ENCODE measurements around the gene PPP1CC.
"Not testable (repeated sequence)": the region's sequence is repeated elsewhere in the genome, so short reads cannot be mapped to it uniquely, and the experiment has no call there.

PPP1CC gene

GRCh38 chr12:110728628-110729027 lies 14.1 kb downstream of the PPP1CC start:
- Histone ChIP-seq H3K36me3 (ENCODE audit: control insufficient read depth, insufficient read depth, low read length) (peaks cover 58% of the 10 kb centered on the region), H3K9me3 (ENCODE audit: control insufficient read depth, low read length) (no peaks in the 10 kb centered on the region), H3K4me1 (ENCODE audit: control insufficient read depth, insufficient read depth, low read length) (no peaks in the 10 kb centered on the region), H3K27ac (ENCODE audit: insufficient read depth, low read depth, low read length, poor library complexity, severe bottlenecking) (no peak overlapping the region), H3K27me3 (ENCODE audit: control insufficient read depth, insufficient read depth, low read length, poor library complexity, severe bottlenecking) (no peaks in the 10 kb centered on the region), H3K4me3 (ENCODE audit: insufficient read depth, low read depth, low read length) (no peak overlapping the region)
- 90 to 100% methylated on average over 1 of the region's 1 CpG for WGBS, 2 experiments

GRCh38 chr12:110726708-110727369 lies 15.9 kb downstream of the PPP1CC start:
- Histone ChIP-seq H3K9me3 (ENCODE audit: control insufficient read depth, low read length) (no peaks in the 10 kb centered on the region), H3K4me1 (ENCODE audit: control insufficient read depth, insufficient read depth, low read length) (no peaks in the 10 kb centered on the region), H3K27ac (ENCODE audit: insufficient read depth, low read depth, low read length, poor library complexity, severe bottlenecking) (no peak overlapping the region), H3K4me3 (ENCODE audit: insufficient read depth, low read depth, low read length) (no peak overlapping the region), H3K27me3 (ENCODE audit: control insufficient read depth, insufficient read depth, low read length, poor library complexity, severe bottlenecking) (no peaks in the 10 kb centered on the region), H3K36me3 (ENCODE audit: control insufficient read depth, insufficient read depth, low read length) (peaks cover 68% of the 10 kb centered on the region)
- WGBS, 2 experiments, result 88 to 90% methylated on average over 9 of the region's 9 CpGs

DNA sequence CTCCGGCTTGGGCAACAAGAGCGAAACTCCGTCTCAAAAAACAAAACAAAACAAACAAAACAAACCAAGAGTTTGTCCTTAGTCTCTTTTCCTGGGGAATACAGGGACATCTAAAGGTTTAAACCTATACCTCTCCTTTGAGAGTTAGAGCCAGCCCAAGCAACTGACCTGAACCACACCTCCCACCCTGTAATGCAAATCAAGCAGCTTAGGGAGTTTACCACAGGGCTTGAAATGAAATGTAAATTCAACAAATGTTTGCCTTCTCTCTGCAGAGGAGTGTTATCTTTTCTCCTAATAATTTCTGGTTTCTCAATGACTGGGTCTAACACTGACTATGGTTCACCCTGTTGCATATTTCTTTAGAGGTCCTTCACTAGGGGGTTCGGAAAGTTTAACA lies 16.7 kb downstream of the PPP1CC start:
- Histone ChIP-seq H3K4me1 (ENCODE audit: control insufficient read depth, insufficient read depth, low read length) (no peaks in the 10 kb centered on the region), H3K36me3 (ENCODE audit: control insufficient read depth, insufficient read depth, low read length) (peaks cover 65% of the 10 kb centered on the region), H3K4me3 (ENCODE audit: insufficient read depth, low read depth, low read length) (no peak overlapping the region), H3K9me3 (ENCODE audit: control insufficient read depth, low read length) (no peaks in the 10 kb centered on the region), H3K27me3 (ENCODE audit: control insufficient read depth, insufficient read depth, low read length, poor library complexity, severe bottlenecking) (no peaks in the 10 kb centered on the region), H3K27ac (ENCODE audit: insufficient read depth, low read depth, low read length, poor library complexity, severe bottlenecking) (no peak overlapping the region)
- 92 to 98% methylated on average over 4 of the region's 4 CpGs for WGBS, 2 experiments

DNA sequence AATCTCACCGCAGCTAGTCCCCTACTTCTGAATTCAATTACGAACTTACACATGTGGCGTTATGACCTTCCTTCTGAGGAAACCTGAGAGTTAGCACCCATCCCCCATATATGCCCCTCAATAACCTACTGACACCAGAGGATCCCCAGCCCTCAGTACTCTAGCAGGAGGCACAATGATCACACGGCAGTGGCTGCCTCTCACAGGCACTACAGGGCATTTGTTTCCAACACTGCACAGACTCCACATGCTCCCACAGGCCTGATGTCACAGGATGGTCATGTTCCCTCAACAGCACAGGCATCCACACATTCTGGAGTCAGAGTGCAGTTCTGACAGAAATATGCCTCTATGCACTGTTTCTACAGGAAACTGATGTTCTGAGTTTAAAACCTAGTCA lies 17.4 kb downstream of the PPP1CC start:
- 95 to 96% methylated on average over 4 of the region's 4 CpGs for WGBS, 2 experiments
- H3K9me3 ChIP-seq (ENCODE audit: control insufficient read depth, low read length), result no peaks in the 10 kb centered on the region
- no peaks in the 10 kb centered on the region for H3K27me3 ChIP-seq (ENCODE audit: control insufficient read depth, insufficient read depth, low read length, poor library complexity, severe bottlenecking)
- no peaks in the 10 kb centered on the region for H3K4me1 ChIP-seq (ENCODE audit: control insufficient read depth, insufficient read depth, low read length)
- no peak overlapping the region for H3K4me3 ChIP-seq (ENCODE audit: insufficient read depth, low read depth, low read length)
- no peak overlapping the region for H3K27ac ChIP-seq (ENCODE audit: insufficient read depth, low read depth, low read length, poor library complexity, severe bottlenecking)
- H3K36me3 ChIP-seq (ENCODE audit: control insufficient read depth, insufficient read depth, low read length), result peaks cover 65% of the 10 kb centered on the region

- not testable (repeated sequence) for H3K27me3 ChIP-seq (ENCODE audit: control insufficient read depth, insufficient read depth, low read length, poor library complexity, severe bottlenecking); H3K4me3 ChIP-seq (ENCODE audit: insufficient read depth, low read depth, low read length); H3K27ac ChIP-seq (ENCODE audit: insufficient read depth, low read depth, low read length, poor library complexity, severe bottlenecking); H3K4me1 ChIP-seq (ENCODE audit: control insufficient read depth, insufficient read depth, low read length); H3K9me3 ChIP-seq (ENCODE audit: control insufficient read depth, low read length)
- 92 to 100% methylated on average over 1 of the region's 3 CpGs for WGBS, 2 experiments
- peaks cover 66% of the 10 kb centered on the region for H3K36me3 ChIP-seq (ENCODE audit: control insufficient read depth, insufficient read depth, low read length)
Measured at GRCh38 chr12:110722892-110723291, 19.8 kb downstream of the PPP1CC start.

- Histone ChIP-seq H3K9me3 (ENCODE audit: control insufficient read depth, low read length) (no peaks in the 10 kb centered on the region), H3K36me3 (ENCODE audit: control insufficient read depth, insufficient read depth, low read length) (peaks cover 59% of the 10 kb centered on the region)
Measured at GRCh38 chr12:110721570-110721969, 21.1 kb downstream of the PPP1CC start.

GRCh38 chr12:110720516-110720915 lies 22.2 kb downstream of the PPP1CC start:
- no peak overlapping the region for H3K4me3 ChIP-seq (ENCODE audit: insufficient read depth, low read depth, low read length)
- no peaks in the 10 kb centered on the region for H3K4me1 ChIP-seq (ENCODE audit: control insufficient read depth, insufficient read depth, low read length)
- H3K36me3 ChIP-seq (ENCODE audit: control insufficient read depth, insufficient read depth, low read length), result peaks cover 56% of the 10 kb centered on the region
- no peaks in the 10 kb centered on the region for H3K9me3 ChIP-seq (ENCODE audit: control insufficient read depth, low read length)
- H3K27ac ChIP-seq (ENCODE audit: insufficient read depth, low read depth, low read length, poor library complexity, severe bottlenecking), result no peak overlapping the region
- H3K27me3 ChIP-seq (ENCODE audit: control insufficient read depth, insufficient read depth, low read length, poor library complexity, severe bottlenecking), result no peaks in the 10 kb centered on the region

More at GRCh38 chr12:110721570-110721969, 21.1 kb downstream of the PPP1CC start:
- no peak overlapping the region for H3K4me3 ChIP-seq (ENCODE audit: insufficient read depth, low read depth, low read length)
- no peak overlapping the region for H3K27ac ChIP-seq (ENCODE audit: insufficient read depth, low read depth, low read length, poor library complexity, severe bottlenecking)
- no peaks in the 10 kb centered on the region for H3K27me3 ChIP-seq (ENCODE audit: control insufficient read depth, insufficient read depth, low read length, poor library complexity, severe bottlenecking)
- no peaks in the 10 kb centered on the region for H3K4me1 ChIP-seq (ENCODE audit: control insufficient read depth, insufficient read depth, low read length)

GRCh38 chr12:110718222-110718908 lies 24.3 kb downstream of the PPP1CC start:
- Histone ChIP-seq H3K4me3 (ENCODE audit: insufficient read depth, low read depth, low read length) (no peak overlapping the region), H3K27ac (ENCODE audit: insufficient read depth, low read depth, low read length, poor library complexity, severe bottlenecking) (no peak overlapping the region), H3K4me1 (ENCODE audit: control insufficient read depth, insufficient read depth, low read length) (no peaks in the 10 kb centered on the region), H3K27me3 (ENCODE audit: control insufficient read depth, insufficient read depth, low read length, poor library complexity, severe bottlenecking) (no peaks in the 10 kb centered on the region), H3K36me3 (ENCODE audit: control insufficient read depth, insufficient read depth, low read length) (peaks cover 36% of the 10 kb centered on the region), H3K9me3 (ENCODE audit: control insufficient read depth, low read length) (no peaks in the 10 kb centered on the region)
- WGBS, 2 experiments, result 93 to 95% methylated on average over 7 of the region's 7 CpGs

DNA sequence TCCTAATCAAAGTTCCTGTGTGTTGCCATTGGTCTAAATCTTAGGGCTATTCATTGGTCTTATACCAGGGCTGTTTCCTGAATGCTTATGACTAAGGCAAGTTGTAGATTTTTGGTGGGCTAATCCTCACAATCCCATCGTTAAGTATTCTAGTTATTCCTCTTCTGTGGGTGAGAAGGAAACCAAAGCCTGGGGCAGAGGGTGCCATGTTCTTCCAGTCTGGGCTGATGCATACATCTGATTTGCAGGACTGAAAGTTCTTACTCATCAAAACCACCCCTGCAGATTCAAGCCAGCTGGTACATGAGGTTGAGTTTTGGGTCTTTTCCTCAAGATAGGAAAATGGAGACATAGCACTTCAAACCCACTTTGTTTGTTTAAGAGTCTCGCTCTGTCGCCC lies 25.7 kb downstream of the PPP1CC start:
- H3K27me3 ChIP-seq (ENCODE audit: control insufficient read depth, insufficient read depth, low read length, poor library complexity, severe bottlenecking), result no peaks in the 10 kb centered on the region
- H3K36me3 ChIP-seq (ENCODE audit: control insufficient read depth, insufficient read depth, low read length), result peaks cover 30% of the 10 kb centered on the region
- no peak overlapping the region for H3K27ac ChIP-seq (ENCODE audit: insufficient read depth, low read depth, low read length, poor library complexity, severe bottlenecking)
- no peaks in the 10 kb centered on the region for H3K4me1 ChIP-seq (ENCODE audit: control insufficient read depth, insufficient read depth, low read length)
- H3K4me3 ChIP-seq (ENCODE audit: insufficient read depth, low read depth, low read length), result no peak overlapping the region
- H3K9me3 ChIP-seq (ENCODE audit: control insufficient read depth, low read length), result no peaks in the 10 kb centered on the region
- 92 to 95% methylated on average over 3 of the region's 3 CpGs for WGBS, 2 experiments

DNA sequence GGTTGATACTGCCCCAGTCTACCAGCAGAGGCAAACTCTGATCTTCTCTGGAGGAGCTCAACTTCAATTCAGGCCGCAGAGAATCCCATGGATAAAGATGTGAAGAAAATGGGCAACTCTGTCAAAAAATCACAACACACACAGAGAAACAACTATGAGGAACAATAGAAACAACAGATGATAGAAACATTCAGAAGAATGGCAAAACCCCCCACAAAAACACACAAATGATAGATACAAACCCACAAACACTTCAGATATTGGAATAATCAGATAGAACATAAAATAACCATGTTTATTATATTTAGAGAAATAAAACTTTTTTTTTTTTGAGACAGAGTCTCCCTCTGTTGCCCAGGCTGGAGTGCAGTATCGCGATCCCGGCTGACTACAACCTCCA lies 33.8 kb downstream of the PPP1CC start:
- Histone ChIP-seq H3K36me3 (ENCODE audit: control insufficient read depth, insufficient read depth, low read length) (no peaks in the 10 kb centered on the region), H3K4me3 (ENCODE audit: insufficient read depth, low read depth, low read length) (no peak overlapping the region), H3K4me1 (ENCODE audit: control insufficient read depth, insufficient read depth, low read length) (no peaks in the 10 kb centered on the region), H3K27ac (ENCODE audit: insufficient read depth, low read depth, low read length, poor library complexity, severe bottlenecking) (no peak overlapping the region), H3K27me3 (ENCODE audit: control insufficient read depth, insufficient read depth, low read length, poor library complexity, severe bottlenecking) (no peaks in the 10 kb centered on the region), H3K9me3 (ENCODE audit: control insufficient read depth, low read length) (no peaks in the 10 kb centered on the region)
- WGBS, 2 experiments, result 86 to 90% methylated on average over 4 of the region's 4 CpGs
